ENCODE results near the gene NFX1. TPM values are rescaled to one million over a fixed set of nuclear protein-coding genes. Genes with fewer than 3 reads are reported as not detected.

The NFX1 gene
- total RNA-seq, 1 experiment from 2014 or later: 40.0 TPM

DNA sequence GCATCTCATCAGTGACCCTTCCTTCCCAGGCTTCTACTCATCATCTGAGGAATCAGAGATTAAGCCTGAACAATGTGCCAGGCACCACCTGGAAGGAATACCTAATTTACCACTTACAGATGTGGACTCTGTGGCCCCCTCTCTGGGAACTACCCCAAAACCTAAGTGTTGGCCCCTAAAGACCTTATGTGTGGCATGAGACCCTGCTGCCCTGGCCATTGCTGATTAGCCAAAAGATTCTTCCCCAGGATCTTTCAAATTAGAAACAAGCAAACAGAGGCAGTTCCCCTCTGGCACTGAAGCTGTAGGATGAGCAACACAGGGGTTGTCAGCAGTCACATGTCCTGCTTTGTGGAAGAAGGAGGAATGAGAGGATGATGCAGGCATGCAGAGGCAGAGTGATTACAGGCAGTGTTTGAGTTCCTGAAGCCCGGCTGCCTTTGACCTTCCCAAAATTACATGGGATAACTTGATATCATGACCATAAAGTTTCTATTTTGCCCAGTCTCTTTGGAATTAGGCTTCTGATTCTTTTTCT, 39.8 kb upstream of the NFX1 start:
- H3K27me3 ChIP-seq (replicated peaks; ENCODE audit: insufficient read depth, low read depth, low read length, poor library complexity): no peaks in the 10 kb centered on the region
- DNase-seq (ENCODE audit: low spot score): no peak
- intact Hi-C loops (cut with micrococcal nuclease; ENCODE audit: unreplicated experiment): no loop called here
- no TSS peak for BruUV-seq (replicated peaks)
- ChIA-PET POLR2A (ENCODE audit: low non-redundant PET) (no interaction called here), CTCF (no interaction called here)
- H3K9me3 ChIP-seq (ENCODE audit: low read depth, low read length, poor library complexity, severe bottlenecking): no peaks in the 10 kb centered on the region
- H3K27ac ChIP-seq (ENCODE audit: low read depth, low read length, poor library complexity, severe bottlenecking): no peak overlapping the region
- no peak for TF ChIP-seq EZH2 (IDR thresholded peaks at IDR 0.05; ENCODE audit: borderline replicate concordance, low read depth, low read length, poor library complexity, severe bottlenecking)
- TF ChIP-seq, protein P1, sequence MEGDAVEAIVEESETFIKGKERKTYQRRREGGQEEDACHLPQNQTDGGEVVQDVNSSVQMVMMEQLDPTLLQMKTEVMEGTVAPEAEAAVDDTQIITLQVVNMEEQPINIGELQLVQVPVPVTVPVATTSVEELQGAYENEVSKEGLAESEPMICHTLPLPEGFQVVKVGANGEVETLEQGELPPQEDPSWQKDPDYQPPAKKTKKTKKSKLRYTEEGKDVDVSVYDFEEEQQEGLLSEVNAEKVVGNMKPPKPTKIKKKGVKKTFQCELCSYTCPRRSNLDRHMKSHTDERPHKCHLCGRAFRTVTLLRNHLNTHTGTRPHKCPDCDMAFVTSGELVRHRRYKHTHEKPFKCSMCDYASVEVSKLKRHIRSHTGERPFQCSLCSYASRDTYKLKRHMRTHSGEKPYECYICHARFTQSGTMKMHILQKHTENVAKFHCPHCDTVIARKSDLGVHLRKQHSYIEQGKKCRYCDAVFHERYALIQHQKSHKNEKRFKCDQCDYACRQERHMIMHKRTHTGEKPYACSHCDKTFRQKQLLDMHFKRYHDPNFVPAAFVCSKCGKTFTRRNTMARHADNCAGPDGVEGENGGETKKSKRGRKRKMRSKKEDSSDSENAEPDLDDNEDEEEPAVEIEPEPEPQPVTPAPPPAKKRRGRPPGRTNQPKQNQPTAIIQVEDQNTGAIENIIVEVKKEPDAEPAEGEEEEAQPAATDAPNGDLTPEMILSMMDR (conservative IDR thresholded peaks at IDR 0.05; ENCODE audit: low read depth, low read length): no peak
- peaks cover 27% of the 10 kb centered on the region for H3K36me3 ChIP-seq (ENCODE audit: insufficient read depth, low read length, poor library complexity, severe bottlenecking)
- no peaks in the 10 kb centered on the region for H3K4me1 ChIP-seq (ENCODE audit: insufficient read depth, low read length, poor library complexity, severe bottlenecking)
- H3K4me3 ChIP-seq (ENCODE audit: low read depth, low read length, poor library complexity, severe bottlenecking): no peak overlapping the region

GRCh38 chr9:33254211-33254610, 36.1 kb upstream of the NFX1 start:
- Histone ChIP-seq H3K27me3 (replicated peaks; ENCODE audit: insufficient read depth, low read depth, low read length, poor library complexity) (no peaks in the 10 kb centered on the region), H3K27ac (ENCODE audit: low read depth, low read length, poor library complexity, severe bottlenecking) (no peak overlapping the region), H3K9me3 (ENCODE audit: low read depth, low read length, poor library complexity, severe bottlenecking) (no peaks in the 10 kb centered on the region), H3K4me1 (ENCODE audit: insufficient read depth, low read length, poor library complexity, severe bottlenecking) (no peaks in the 10 kb centered on the region), H3K4me3 (ENCODE audit: low read depth, low read length, poor library complexity, severe bottlenecking) (no peak overlapping the region), H3K36me3 (ENCODE audit: insufficient read depth, low read length, poor library complexity, severe bottlenecking) (peaks cover 62% of the 10 kb centered on the region)
- ChIA-PET CTCF (no interaction called here), POLR2A (ENCODE audit: low non-redundant PET) (no interaction called here)
- no peak for DNase-seq (ENCODE audit: low spot score)
- TF ChIP-seq, protein P1 (conservative IDR thresholded peaks at IDR 0.05; ENCODE audit: low read depth, low read length): no peak
- TF ChIP-seq EZH2 (IDR thresholded peaks at IDR 0.05; ENCODE audit: borderline replicate concordance, low read depth, low read length, poor library complexity, severe bottlenecking): no peak
- BruUV-seq (replicated peaks): no TSS peak
- intact Hi-C loops (cut with micrococcal nuclease; ENCODE audit: unreplicated experiment): no loop called here

DNA sequence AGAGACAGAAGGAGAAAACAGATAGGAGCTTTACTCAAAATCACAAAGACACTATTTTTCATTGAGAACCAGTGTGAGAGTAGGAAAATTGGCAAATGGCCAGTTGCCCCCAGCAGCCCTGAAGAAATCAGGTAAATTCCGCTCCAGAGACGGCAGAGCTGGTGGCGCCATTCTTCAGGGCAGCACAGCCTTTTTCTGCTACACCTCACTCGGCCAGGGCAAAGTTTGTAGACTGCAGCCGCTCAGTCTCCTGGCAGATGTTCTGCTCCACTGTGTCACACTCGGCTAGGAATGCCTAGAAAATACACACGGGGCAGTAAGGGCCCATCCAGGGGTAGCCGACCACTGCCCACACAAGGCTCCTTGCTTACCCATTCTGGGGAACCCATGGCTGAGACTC, 35.3 kb upstream of the NFX1 start:
- CTCF ChIA-PET: no interaction called here
- BruUV-seq (replicated peaks): no TSS peak
- Histone ChIP-seq H3K4me3 (ENCODE audit: low read depth, low read length, poor library complexity, severe bottlenecking) (no peak overlapping the region), H3K4me1 (ENCODE audit: insufficient read depth, low read length, poor library complexity, severe bottlenecking) (no peaks in the 10 kb centered on the region), H3K27me3 (replicated peaks; ENCODE audit: insufficient read depth, low read depth, low read length, poor library complexity) (no peaks in the 10 kb centered on the region), H3K36me3 (ENCODE audit: insufficient read depth, low read length, poor library complexity, severe bottlenecking) (peaks cover 70% of the 10 kb centered on the region), H3K27ac (ENCODE audit: low read depth, low read length, poor library complexity, severe bottlenecking) (no peak overlapping the region), H3K9me3 (ENCODE audit: low read depth, low read length, poor library complexity, severe bottlenecking) (no peaks in the 10 kb centered on the region)
- POLR2A ChIA-PET (ENCODE audit: low non-redundant PET): no interaction called here
- TF ChIP-seq, protein P1 (conservative IDR thresholded peaks at IDR 0.05; ENCODE audit: low read depth, low read length): no peak
- TF ChIP-seq EZH2 (IDR thresholded peaks at IDR 0.05; ENCODE audit: borderline replicate concordance, low read depth, low read length, poor library complexity, severe bottlenecking): no peak
- intact Hi-C loops (cut with micrococcal nuclease; ENCODE audit: unreplicated experiment): no loop called here
- DNase-seq (ENCODE audit: low spot score): no peak
